Progenitor cell of endocrine pancreas (in vitro differentiated cells): ENCODE measurements around the gene TEX2. TPM values are rescaled to one million over a fixed set of nuclear protein-coding genes. Genes with fewer than 3 reads are reported as not detected.
A peak's percentile ranks its signal among the peaks of the same experiment; 100 is the strongest.

ENCODE experiments used
- DNase-seq: peaks from one replicate; pipeline ENCODE4 v3.0.0; 2021; ENCODE audit warnings: low spot score; ENCODE audit not compliant: unreplicated experiment
- H3K27ac Mint-ChIP-seq: 2 replicates; pipeline ENCODE4 v1.8.0; 2021; ENCODE audit warnings: mild to moderate bottlenecking, moderate library complexity, mixed read lengths
- H3K27me3 Mint-ChIP-seq: 2 replicates; pipeline ENCODE4 v1.8.0; 2021; ENCODE audit warnings: mixed read lengths
- H3K36me3 Mint-ChIP-seq: 2 replicates; pipeline ENCODE4 v1.8.0; 2022; ENCODE audit warnings: mixed read lengths; ENCODE audit not compliant: insufficient read depth
- H3K4me1 Mint-ChIP-seq: 2 replicates; pipeline ENCODE4 v1.8.0; 2021; ENCODE audit warnings: low read depth, mixed read lengths
- H3K4me3 Mint-ChIP-seq: 2 replicates; pipeline ENCODE4 v1.8.0; 2021; ENCODE audit warnings: low read depth, mild to moderate bottlenecking, moderate library complexity, mixed read lengths
- H3K9me3 Mint-ChIP-seq: 2 replicates; pipeline ENCODE4 v1.8.0; 2021; ENCODE audit warnings: low read depth, mixed read lengths
- total RNA-seq: library from RNA; stranded (reverse); gene quantifications from 2 replicates; pipeline ENCODE4 v1.2.1, GENCODE V29; 2021
- TF ChIP-seq, protein P1 (sequence below): fragments of 200-600 bp; sonication (generic); IDR thresholded peaks from one replicate; pipeline ENCODE4 v1.5.0; 2021; ENCODE audit warnings: antibody characterized with exemption, mild to moderate bottlenecking; ENCODE audit not compliant: unreplicated experiment

Gene TEX2
- total RNA-seq, 1 donor from 2014 or later, result 30.2 TPM

DNA sequence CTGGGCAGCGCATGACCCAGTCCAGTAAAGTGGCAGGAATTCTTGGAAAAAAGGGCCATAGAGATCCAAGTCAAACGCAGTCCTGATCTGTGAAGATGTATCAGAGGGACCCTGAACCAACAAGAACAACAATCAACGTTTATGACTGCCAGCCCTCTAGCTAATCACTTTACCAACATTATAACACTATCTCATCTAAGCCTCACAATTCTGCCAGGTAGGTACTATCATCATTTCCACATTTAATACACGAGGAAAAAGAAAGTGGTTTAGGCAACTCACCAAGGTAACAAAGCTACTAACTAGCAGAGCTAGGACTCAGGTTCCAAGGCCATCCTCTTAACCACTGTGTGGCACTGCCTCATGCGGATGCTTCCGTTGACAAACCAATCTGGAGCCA is 28.1 kb downstream of the TEX2 start:
- no peak overlapping the region for H3K27ac Mint-ChIP-seq
- TF ChIP-seq, protein P1, sequence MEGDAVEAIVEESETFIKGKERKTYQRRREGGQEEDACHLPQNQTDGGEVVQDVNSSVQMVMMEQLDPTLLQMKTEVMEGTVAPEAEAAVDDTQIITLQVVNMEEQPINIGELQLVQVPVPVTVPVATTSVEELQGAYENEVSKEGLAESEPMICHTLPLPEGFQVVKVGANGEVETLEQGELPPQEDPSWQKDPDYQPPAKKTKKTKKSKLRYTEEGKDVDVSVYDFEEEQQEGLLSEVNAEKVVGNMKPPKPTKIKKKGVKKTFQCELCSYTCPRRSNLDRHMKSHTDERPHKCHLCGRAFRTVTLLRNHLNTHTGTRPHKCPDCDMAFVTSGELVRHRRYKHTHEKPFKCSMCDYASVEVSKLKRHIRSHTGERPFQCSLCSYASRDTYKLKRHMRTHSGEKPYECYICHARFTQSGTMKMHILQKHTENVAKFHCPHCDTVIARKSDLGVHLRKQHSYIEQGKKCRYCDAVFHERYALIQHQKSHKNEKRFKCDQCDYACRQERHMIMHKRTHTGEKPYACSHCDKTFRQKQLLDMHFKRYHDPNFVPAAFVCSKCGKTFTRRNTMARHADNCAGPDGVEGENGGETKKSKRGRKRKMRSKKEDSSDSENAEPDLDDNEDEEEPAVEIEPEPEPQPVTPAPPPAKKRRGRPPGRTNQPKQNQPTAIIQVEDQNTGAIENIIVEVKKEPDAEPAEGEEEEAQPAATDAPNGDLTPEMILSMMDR, result no peak
- no peak for DNase-seq
- H3K27me3 Mint-ChIP-seq, result no peaks in the 10 kb centered on the region
- no peaks in the 10 kb centered on the region for H3K36me3 Mint-ChIP-seq
- H3K4me1 Mint-ChIP-seq, result peaks cover 20% of the 10 kb centered on the region
- no peak overlapping the region for H3K4me3 Mint-ChIP-seq
- H3K9me3 Mint-ChIP-seq, result no peaks in the 10 kb centered on the region

DNA sequence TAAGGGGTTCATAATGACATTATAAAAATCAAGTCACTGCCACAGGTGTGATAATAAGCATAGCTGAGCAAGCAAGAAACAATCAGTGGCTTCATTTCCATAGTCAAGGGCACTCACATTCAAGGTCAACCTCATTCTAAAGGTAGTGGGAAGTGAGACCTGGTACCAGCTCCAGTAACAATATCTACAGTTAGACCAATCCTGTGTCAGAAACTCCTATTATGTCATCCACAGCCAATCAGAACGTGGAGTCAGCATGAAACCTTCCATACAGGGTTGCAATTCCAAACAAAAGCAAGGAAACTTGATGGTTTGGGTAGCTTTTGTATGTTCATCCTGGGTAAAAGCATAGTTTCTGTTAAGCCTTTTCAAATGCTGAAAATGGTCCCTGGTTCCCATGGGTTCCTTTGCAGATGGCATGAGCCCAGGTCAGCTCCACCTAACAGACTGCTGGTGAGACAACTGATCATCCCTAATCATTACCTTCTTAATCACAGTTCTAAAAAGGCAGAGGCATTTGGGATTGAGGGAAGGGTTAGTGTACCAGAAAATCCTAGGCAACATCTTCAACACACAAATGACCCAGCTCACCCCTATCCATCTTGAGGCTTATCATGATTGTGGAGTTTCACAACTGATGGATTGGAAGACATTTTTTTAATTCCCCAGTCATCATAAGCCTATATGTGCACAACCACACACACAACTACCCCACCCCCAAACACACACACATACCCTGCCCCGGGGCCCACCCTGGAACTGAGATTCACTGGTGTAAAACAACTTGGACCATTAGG is 30.4 kb downstream of the TEX2 start:
- H3K36me3 Mint-ChIP-seq, result no peaks in the 10 kb centered on the region
- H3K4me1 Mint-ChIP-seq, result peaks cover 15% of the 10 kb centered on the region
- TF ChIP-seq, protein P1, result no peak
- no peaks in the 10 kb centered on the region for H3K9me3 Mint-ChIP-seq
- no peak for DNase-seq
- no peak overlapping the region for H3K4me3 Mint-ChIP-seq
- H3K27me3 Mint-ChIP-seq, result no peaks in the 10 kb centered on the region
- no peak overlapping the region for H3K27ac Mint-ChIP-seq

DNA sequence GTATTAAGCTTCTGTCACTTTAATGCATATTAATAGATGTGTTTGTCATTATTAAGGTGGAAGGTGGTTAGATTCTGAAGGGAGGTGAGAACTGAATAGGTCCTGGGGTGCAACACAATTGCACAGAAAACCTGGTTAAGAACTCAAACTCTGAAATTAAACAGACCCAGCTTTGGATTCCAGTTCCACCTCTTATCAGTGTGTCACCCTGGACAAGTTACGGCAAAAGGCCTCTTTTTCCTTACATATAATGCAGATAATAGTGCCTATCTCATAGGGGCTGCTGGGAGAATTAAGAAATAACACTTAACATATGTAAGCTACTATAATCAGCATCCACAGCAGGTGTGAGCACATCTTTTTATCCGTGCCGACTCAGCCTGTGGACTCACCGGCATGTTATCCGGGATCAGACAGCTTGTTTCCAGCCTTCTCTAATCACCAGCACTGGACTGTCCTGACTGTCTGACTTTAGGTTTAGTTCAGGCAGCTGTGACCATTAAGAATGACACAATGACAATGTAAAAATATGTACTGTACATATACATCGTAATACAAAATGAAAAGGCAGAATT is 31.4 kb downstream of the TEX2 start:
- Mint-ChIP-seq H3K4me3 (no peak overlapping the region), H3K9me3 (no peaks in the 10 kb centered on the region), H3K4me1 (peaks cover 6% of the 10 kb centered on the region), H3K27me3 (no peaks in the 10 kb centered on the region), H3K36me3 (no peaks in the 10 kb centered on the region), H3K27ac (no peak overlapping the region)
- TF ChIP-seq, protein P1, result no peak
- DNase-seq, result no peak

DNA sequence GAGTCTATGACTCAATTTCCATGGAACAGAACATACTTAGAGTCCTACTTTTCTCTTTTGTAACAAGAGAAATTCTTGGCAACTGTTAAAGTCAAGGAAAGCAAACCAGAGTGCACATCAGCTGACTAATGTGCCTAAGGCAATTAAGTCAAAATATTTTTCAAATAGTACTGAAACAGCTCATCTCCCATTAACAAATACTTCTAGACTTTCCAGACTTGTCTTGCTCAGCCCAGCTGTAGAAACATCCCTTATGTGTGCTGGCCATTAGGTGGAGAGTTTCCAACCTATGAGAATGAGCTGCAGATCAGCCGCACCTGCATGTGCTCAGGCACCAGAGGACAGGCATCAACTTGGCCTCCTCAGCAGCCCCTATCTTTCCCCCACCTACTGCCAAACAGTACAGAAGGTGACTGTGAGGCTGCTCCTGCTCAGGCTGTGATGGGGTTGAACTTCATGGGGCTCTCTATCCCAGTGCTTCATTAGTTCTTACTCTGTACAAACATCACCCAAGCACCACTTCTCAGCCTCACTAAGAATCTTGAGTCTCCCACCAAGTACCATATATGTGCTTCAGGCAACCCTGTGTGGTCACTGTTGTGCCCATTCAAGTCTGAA is 32.2 kb downstream of the TEX2 start:
- Mint-ChIP-seq H3K36me3 (no peaks in the 10 kb centered on the region), H3K9me3 (no peaks in the 10 kb centered on the region), H3K27me3 (no peaks in the 10 kb centered on the region), H3K4me3 (no peak overlapping the region), H3K4me1 (peaks cover 5% of the 10 kb centered on the region), H3K27ac (no peak overlapping the region)
- TF ChIP-seq, protein P1, result no peak
- DNase-seq, result no peak

DNA sequence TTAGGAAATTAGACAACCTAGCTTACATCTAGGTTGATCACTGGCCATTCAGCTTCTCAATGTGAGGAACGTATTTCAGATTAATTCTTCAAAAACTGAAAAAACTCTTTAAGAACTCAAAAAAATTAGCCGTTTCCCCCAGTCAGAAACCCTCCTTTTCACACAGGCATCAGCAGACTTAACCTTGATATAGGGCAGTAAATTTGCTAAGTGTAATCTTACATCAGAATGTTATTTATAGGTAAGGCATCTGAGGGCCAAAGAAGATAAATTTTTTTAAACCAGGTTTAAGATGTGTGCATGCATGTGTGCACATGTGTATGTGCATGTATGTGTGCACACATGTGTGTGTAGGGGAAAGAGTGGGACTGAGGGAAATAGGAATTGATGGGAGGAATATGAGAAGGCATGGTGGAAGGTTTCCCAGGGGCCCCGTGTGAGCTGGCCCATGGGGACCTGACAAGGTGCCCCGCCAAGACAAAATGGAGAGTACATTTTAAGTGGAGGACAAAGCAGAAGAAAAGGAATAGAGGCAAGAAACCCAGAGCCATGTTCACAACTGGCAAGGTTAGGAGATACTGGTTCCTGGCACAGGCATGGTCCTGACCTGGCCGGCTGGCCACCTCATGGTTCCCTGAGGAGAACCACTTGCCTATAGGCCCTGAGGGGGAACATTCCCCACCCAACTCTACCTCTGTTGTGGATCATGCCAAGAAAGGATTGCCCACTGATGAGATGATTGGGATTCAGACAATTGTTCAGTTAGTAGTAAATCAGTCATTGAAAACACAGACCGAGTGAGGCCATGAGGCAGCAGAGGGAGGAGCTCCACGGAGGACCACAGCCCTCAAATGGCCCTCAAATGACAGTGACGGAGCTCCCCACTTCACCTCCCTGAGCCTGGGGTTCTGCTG is 33.0 kb downstream of the TEX2 start:
- TF ChIP-seq, protein P1, result no peak
- H3K27me3 Mint-ChIP-seq, result no peaks in the 10 kb centered on the region
- peak overlapping the region; percentile 13 for H3K27ac Mint-ChIP-seq
- no peak for DNase-seq
- H3K4me1 Mint-ChIP-seq, result peaks cover 6% of the 10 kb centered on the region
- no peak overlapping the region for H3K4me3 Mint-ChIP-seq
- no peaks in the 10 kb centered on the region for H3K36me3 Mint-ChIP-seq
- H3K9me3 Mint-ChIP-seq, result no peaks in the 10 kb centered on the region
